ENCODE data around the gene CLN6. TPM values are rescaled to one million over a fixed set of nuclear protein-coding genes. Genes with fewer than 3 reads are reported as not detected.

CLN6 gene
- total and polyA plus RNA-seq, 2 of the 4 experiments (the other 2 are of a cell fraction) = 6.5 to 31.9 TPM

- Histone ChIP-seq H3K27me3 (ENCODE audit: control insufficient read depth, insufficient read depth, low read length) (no peaks in the 10 kb centered on the region), H3K18ac (ENCODE audit: low read depth, low read length) (no peak overlapping the region), H2AK9ac (replicated peaks; ENCODE audit: low read depth, low read length, poor library complexity) (peak overlapping the region; percentile 71), H2BK5ac (ENCODE audit: low read depth, low read length, poor library complexity, severe bottlenecking) (no peak overlapping the region), H3K4me1 (ENCODE audit: control insufficient read depth, insufficient read depth, low read length) (peaks cover 6% of the 10 kb centered on the region; the same call in 1 of the 2 replicates), H2BK20ac (ENCODE audit: low read depth, low read length) (no peak overlapping the region), H3K27ac (ENCODE audit: insufficient read depth, low read length) (no peak overlapping the region), H3K36me3 (ENCODE audit: control insufficient read depth, insufficient read depth, low read length) (0 out of 2 replicates have a peak, but pooled peaks cover 2% of the 10 kb centered on the region), H3K4me2 (ENCODE audit: low read depth, low read length) (no peak overlapping the region), H3K9ac (ENCODE audit: low read depth, low read length) (no peak overlapping the region), H2AFZ (replicated peaks; ENCODE audit: low read length, poor library complexity) (no peak overlapping the region), H3K79me1 (ENCODE audit: low read depth in 1 of 2, low read length in 2 of 2) (peaks cover under 1 to 36% of the 10 kb centered on the region in 2 experiments; a peak in 3 of 4 replicates), H3K14ac (replicated peaks; ENCODE audit: low read depth, low read length) (no peak overlapping the region), H4K91ac (ENCODE audit: insufficient read depth, low read depth, low read length) (no peak overlapping the region), H3K9me1 (ENCODE audit: insufficient read depth, low read length) (no peaks in the 10 kb centered on the region; the same call in 1 of the 2 replicates), H4K20me1 (ENCODE audit: insufficient read depth, low read length) (peaks cover 5% of the 10 kb centered on the region; the same call in 1 of the 2 replicates), H3K4me3 (ENCODE audit: insufficient read depth, low read depth, low read length) (no peak overlapping the region), H3K4ac (ENCODE audit: low read depth, low read length) (no peak overlapping the region), H2BK15ac (ENCODE audit: low read depth, low read length) (no peak overlapping the region), H2BK120ac (ENCODE audit: low read depth, low read length) (no peak overlapping the region), H3K56ac (ENCODE audit: extremely low read depth, insufficient read depth, low read length) (no peak overlapping the region), H4K5ac (ENCODE audit: low read depth, low read length) (no peak overlapping the region), H3K23ac (ENCODE audit: low read depth, low read length) (no peak overlapping the region), H3K9me3 (ENCODE audit: control insufficient read depth, insufficient read depth, low read length) (no peaks in the 10 kb centered on the region), H2AK5ac (ENCODE audit: low read depth, low read length) (no peak overlapping the region), H4K8ac (ENCODE audit: low read depth in 2 of 2, low read length in 2 of 2) (no peak overlapping the region)
- WGBS, 2 experiments (ENCODE audit: extremely low coverage in 2 of 2, insufficient read length in 1 of 2) = no CpG with 5 or more reads among the region's 12 CpGs
- POLR2A ChIA-PET (ENCODE audit: unreplicated experiment) = no interaction called here
- TF ChIP-seq RAD21 (IDR thresholded peaks at IDR 0.05; ENCODE audit: low read length) (no peak), FOS (IDR thresholded peaks at IDR 0.05; ENCODE audit: low read depth, low read length) (no peak), MAFK (IDR thresholded peaks at IDR 0.05; ENCODE audit: low read depth, low read length) (no peak), CEBPB (IDR thresholded peaks at IDR 0.05; ENCODE audit: low read depth, low read length) (no peak), RCOR1 (IDR thresholded peaks at IDR 0.05; ENCODE audit: insufficient replicate concordance, low read length) (no peak)
- TF ChIP-seq, protein P1, sequence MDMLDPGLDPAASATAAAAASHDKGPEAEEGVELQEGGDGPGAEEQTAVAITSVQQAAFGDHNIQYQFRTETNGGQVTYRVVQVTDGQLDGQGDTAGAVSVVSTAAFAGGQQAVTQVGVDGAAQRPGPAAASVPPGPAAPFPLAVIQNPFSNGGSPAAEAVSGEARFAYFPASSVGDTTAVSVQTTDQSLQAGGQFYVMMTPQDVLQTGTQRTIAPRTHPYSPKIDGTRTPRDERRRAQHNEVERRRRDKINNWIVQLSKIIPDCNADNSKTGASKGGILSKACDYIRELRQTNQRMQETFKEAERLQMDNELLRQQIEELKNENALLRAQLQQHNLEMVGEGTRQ (IDR thresholded peaks at IDR 0.05; ENCODE audit: low read depth, low read length) = no peak
- dilution Hi-C loops (cut with HindIII; ENCODE audit: low sequenced_read_pairs, unreplicated experiment) = no loop called here
- intact Hi-C loops (cut with micrococcal nuclease) = no loop called here
- no TSS peak for BruUV-seq (replicated peaks)
- DNase-seq (no peak), ATAC-seq (ENCODE audit: low read depth) (no peak)
- CTCF ChIA-PET = no interaction called here
- in situ Hi-C loops (cut with MboI; ENCODE audit: low sequenced_read_pairs) = no loop called here
Measured at GRCh38 chr15:68207176-68207935, 22.2 kb downstream of the CLN6 start.
